ENCODE data around the gene PHLDA3. TPM values are rescaled to one million over a fixed set of nuclear protein-coding genes. Genes with fewer than 3 reads are reported as not detected.

Gene PHLDA3
- total and polyA plus RNA-seq, 9 donors = 4.7 to 38.2 (median 27.3) TPM

- DNase-seq = peak in 2 of 5 donors; percentile 38 to 44
- intact Hi-C loops (cut with DNase I) = loop anchor here (2.0 to 10.0 kb wide), 4 partner anchors 29 to 67 kb away; partner anchors contain the start of gene PHLDA3 (in 1 of the 4)
Measured at GRCh38 chr1:201511941-201512539, 43.1 kb upstream of the PHLDA3 start.

DNA sequence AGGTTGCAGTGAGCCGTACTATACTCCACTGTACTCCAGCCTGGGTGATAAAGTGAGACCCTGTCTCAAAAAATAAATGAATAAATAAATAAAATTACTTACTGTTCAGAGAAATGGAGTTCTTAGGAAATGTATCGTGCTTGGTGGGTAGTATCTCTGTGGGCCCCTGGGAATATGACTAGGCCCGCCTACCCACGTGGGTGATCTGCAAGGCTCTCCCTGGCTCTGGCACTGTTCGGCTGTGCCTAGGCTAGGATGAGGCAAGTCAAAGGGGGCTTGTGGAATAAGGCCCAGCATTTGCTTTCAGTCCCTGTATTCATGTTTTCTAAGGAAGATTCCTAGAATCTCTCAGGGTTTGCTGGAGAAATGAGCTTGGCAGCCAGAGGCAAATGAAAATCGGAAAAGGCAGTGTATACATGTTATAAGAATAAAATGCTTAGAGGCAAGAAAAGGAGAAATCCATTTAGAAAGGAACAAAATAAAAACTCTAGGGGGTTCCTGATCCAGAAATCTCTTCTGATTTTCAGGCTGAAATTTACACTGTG is 42.5 kb upstream of the PHLDA3 start:
- H3K4me3 ChIP-seq = no peak overlapping the region
- WGBS, 3 donors = 75 to 91% (median 82%) methylated on average over 6 of the region's 6 CpGs
- TF ChIP-seq CTCF (IDR thresholded peaks at IDR 0.05) (no peak), EP300 (IDR thresholded peaks at IDR 0.05) (no peak), POLR2A (IDR thresholded peaks at IDR 0.05) (no peak)
- DNase-seq = no peak
- no peaks in the 10 kb centered on the region for H3K27me3 ChIP-seq
- no peaks in the 10 kb centered on the region for H3K4me1 ChIP-seq (ENCODE audit: insufficient read depth)
- H3K9me3 ChIP-seq = no peaks in the 10 kb centered on the region
- intact Hi-C loops (cut with DNase I) = loop anchor here in 2 of 4 donors (10.0 kb wide), 2 partner anchors 47 to 67 kb away; partner anchors contain the start of gene PHLDA3 (in 1 of the 2)
- no peaks in the 10 kb centered on the region for H3K36me3 ChIP-seq
- H3K27ac ChIP-seq = no peak overlapping the region

More at GRCh38 chr1:201511941-201512539, 43.1 kb upstream of the PHLDA3 start:
- TF ChIP-seq CTCF (IDR thresholded peaks at IDR 0.05) (no peak), POLR2A (IDR thresholded peaks at IDR 0.05) (no peak), EP300 (IDR thresholded peaks at IDR 0.05) (no peak)
- Histone ChIP-seq H3K4me3 (no peak overlapping the region), H3K4me1 (ENCODE audit: insufficient read depth) (no peaks in the 10 kb centered on the region), H3K27ac (no peak overlapping the region), H3K36me3 (no peaks in the 10 kb centered on the region), H3K9me3 (no peaks in the 10 kb centered on the region), H3K27me3 (no peaks in the 10 kb centered on the region)
- WGBS, 3 donors = 51 to 59% (median 55%) methylated on average over 6 of the region's 6 CpGs

- WGBS, 3 donors = 95 to 98% (median 98%) methylated on average over 1 of the region's 1 CpG
- no peaks in the 10 kb centered on the region for H3K9me3 ChIP-seq
- no peak overlapping the region for H3K27ac ChIP-seq
- H3K4me3 ChIP-seq = no peak overlapping the region
- TF ChIP-seq EP300 (IDR thresholded peaks at IDR 0.05) = no peak
- no peak for TF ChIP-seq CTCF (IDR thresholded peaks at IDR 0.05)
- no peak for TF ChIP-seq POLR2A (IDR thresholded peaks at IDR 0.05)
- H3K4me1 ChIP-seq (ENCODE audit: insufficient read depth) = peaks cover under 1% of the 10 kb centered on the region
- no peaks in the 10 kb centered on the region for H3K27me3 ChIP-seq
- no peaks in the 10 kb centered on the region for H3K36me3 ChIP-seq
- intact Hi-C loops (cut with DNase I) = loop anchor here in 2 of 4 donors (10.0 kb wide), 2 partner anchors 46 to 66 kb away; partner anchors contain the start of gene PHLDA3 (in 1 of the 2)
- no peak for DNase-seq
Measured at GRCh38 chr1:201510734-201511133, 41.7 kb upstream of the PHLDA3 start.

GRCh38 chr1:201509601-201510374 is 40.8 kb upstream of the PHLDA3 start:
- Histone ChIP-seq H3K27ac (no peak overlapping the region), H3K4me1 (ENCODE audit: insufficient read depth) (peaks cover 7% of the 10 kb centered on the region), H3K36me3 (no peaks in the 10 kb centered on the region), H3K27me3 (no peaks in the 10 kb centered on the region), H3K9me3 (no peaks in the 10 kb centered on the region), H3K4me3 (no peak overlapping the region)
- TF ChIP-seq EP300 (IDR thresholded peaks at IDR 0.05) (no peak), POLR2A (IDR thresholded peaks at IDR 0.05) (no peak), CTCF (IDR thresholded peaks at IDR 0.05) (no peak)
- intact Hi-C loops (cut with DNase I) = loop anchor here in 2 of 4 donors (10.0 kb wide), 2 partner anchors 45 to 65 kb away; partner anchors contain the start of gene PHLDA3 (in 1 of the 2)
- WGBS, 3 donors = 89 to 99% (median 98%) methylated on average over 2 of the region's 2 CpGs
- DNase-seq = no peak

Data from ovary (tissue), 9 donors.